ENCODE data around the gene CLCN6. TPM values are rescaled to one million over a fixed set of nuclear protein-coding genes. Genes with fewer than 3 reads are reported as not detected.

The CLCN6 gene
- total and polyA plus RNA-seq, 4 donors = 5.0 to 9.0 (median 6.5) TPM

GRCh38 chr1:11784993-11785769 lies 20.8 kb upstream of the CLCN6 start:
- Histone ChIP-seq H3K27me3 (ENCODE audit: control insufficient read depth in 4 of 4, insufficient read depth in 4 of 4, low read length in 3 of 4) (no peaks in the 10 kb centered on the region), H3K4me1 (ENCODE audit: control insufficient read depth in 4 of 4, insufficient read depth in 4 of 4, low read length in 3 of 4) (peaks cover 0 to 21% (median 14%) of the 10 kb centered on the region in 4 donors), H3K36me3 (ENCODE audit: control insufficient read depth in 4 of 4, insufficient read depth in 3 of 4, low read depth in 1 of 4, low read length in 3 of 4) (peaks cover 0 to 2% (median 0%) of the 10 kb centered on the region in 4 donors), H3K4me3 (ENCODE audit: low read depth in 1 of 3, low read length in 3 of 3) (no peak overlapping the region), H3K9ac (ENCODE audit: low read depth in 1 of 2, low read length in 2 of 2) (peak overlapping the region; percentile 2 to 24), H3K9me3 (ENCODE audit: control insufficient read depth in 4 of 4, low read length in 3 of 4) (no peaks in the 10 kb centered on the region), H3K27ac (ENCODE audit: low read depth in 1 of 2, low read length in 2 of 2) (peak overlapping the region; percentile 30 to 31)
- TF ChIP-seq HNF4G (IDR thresholded peaks at IDR 0.05) (no peak), NR2F2 (IDR thresholded peaks at IDR 0.05) (no peak), YY1 (IDR thresholded peaks at IDR 0.05) (no peak), RAD21 (IDR thresholded peaks at IDR 0.05) (peak; percentile 68 to 81), SP1 (IDR thresholded peaks at IDR 0.05) (no peak), RXRA (IDR thresholded peaks at IDR 0.05) (no peak), REST (IDR thresholded peaks at IDR 0.05) (no peak)
- TF ChIP-seq, protein P1, sequence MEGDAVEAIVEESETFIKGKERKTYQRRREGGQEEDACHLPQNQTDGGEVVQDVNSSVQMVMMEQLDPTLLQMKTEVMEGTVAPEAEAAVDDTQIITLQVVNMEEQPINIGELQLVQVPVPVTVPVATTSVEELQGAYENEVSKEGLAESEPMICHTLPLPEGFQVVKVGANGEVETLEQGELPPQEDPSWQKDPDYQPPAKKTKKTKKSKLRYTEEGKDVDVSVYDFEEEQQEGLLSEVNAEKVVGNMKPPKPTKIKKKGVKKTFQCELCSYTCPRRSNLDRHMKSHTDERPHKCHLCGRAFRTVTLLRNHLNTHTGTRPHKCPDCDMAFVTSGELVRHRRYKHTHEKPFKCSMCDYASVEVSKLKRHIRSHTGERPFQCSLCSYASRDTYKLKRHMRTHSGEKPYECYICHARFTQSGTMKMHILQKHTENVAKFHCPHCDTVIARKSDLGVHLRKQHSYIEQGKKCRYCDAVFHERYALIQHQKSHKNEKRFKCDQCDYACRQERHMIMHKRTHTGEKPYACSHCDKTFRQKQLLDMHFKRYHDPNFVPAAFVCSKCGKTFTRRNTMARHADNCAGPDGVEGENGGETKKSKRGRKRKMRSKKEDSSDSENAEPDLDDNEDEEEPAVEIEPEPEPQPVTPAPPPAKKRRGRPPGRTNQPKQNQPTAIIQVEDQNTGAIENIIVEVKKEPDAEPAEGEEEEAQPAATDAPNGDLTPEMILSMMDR (IDR thresholded peaks at IDR 0.05; ENCODE audit: low read depth, low read length, missing input control) = peak; percentile 74
- peak; percentile 73 for DNase-seq (ENCODE audit: low spot score)
- 6% methylated on average over 30 of the region's 30 CpGs for WGBS

- 55% methylated on average over 5 of the region's 5 CpGs for WGBS
- DNase-seq (ENCODE audit: low spot score) = no peak
- Histone ChIP-seq H3K27ac (ENCODE audit: low read depth in 1 of 2, low read length in 2 of 2) (no peak overlapping the region), H3K27me3 (ENCODE audit: control insufficient read depth in 4 of 4, insufficient read depth in 4 of 4, low read length in 3 of 4) (no peaks in the 10 kb centered on the region), H3K9ac (ENCODE audit: low read depth in 1 of 2, low read length in 2 of 2) (no peak overlapping the region), H3K4me1 (ENCODE audit: control insufficient read depth in 4 of 4, insufficient read depth in 4 of 4, low read length in 3 of 4) (peaks cover 0 to 25% (median 19%) of the 10 kb centered on the region in 4 donors), H3K36me3 (ENCODE audit: control insufficient read depth in 4 of 4, insufficient read depth in 3 of 4, low read depth in 1 of 4, low read length in 3 of 4) (peaks cover 0 to 6% (median 2%) of the 10 kb centered on the region in 4 donors), H3K4me3 (ENCODE audit: low read depth in 1 of 3, low read length in 3 of 3) (no peak overlapping the region), H3K9me3 (ENCODE audit: control insufficient read depth in 4 of 4, low read length in 3 of 4) (no peaks in the 10 kb centered on the region)
- no peak for TF ChIP-seq HNF4A (conservative IDR thresholded peaks at IDR 0.05)
- TF ChIP-seq ATF3 (IDR thresholded peaks at IDR 0.05) = no peak
- no peak for TF ChIP-seq HNF4G (IDR thresholded peaks at IDR 0.05)
- no peak for TF ChIP-seq FOXA2 (IDR thresholded peaks at IDR 0.05)
- TF ChIP-seq RXRA (IDR thresholded peaks at IDR 0.05) = no peak
- TF ChIP-seq NR2F2 (IDR thresholded peaks at IDR 0.05) = no peak
- TF ChIP-seq JUND (IDR thresholded peaks at IDR 0.05) = no peak
- TF ChIP-seq MAX (IDR thresholded peaks at IDR 0.05) = no peak
- TF ChIP-seq FOXA1 (IDR thresholded peaks at IDR 0.05) = no peak
- TF ChIP-seq GABPA (IDR thresholded peaks at IDR 0.05 in 1 of 2, conservative IDR thresholded peaks at IDR 0.05 in 1 of 2) = no peak
- no peak for TF ChIP-seq REST (IDR thresholded peaks at IDR 0.05)
Observed at GRCh38 chr1:11786168-11786567, 19.8 kb upstream of the CLCN6 start.

All from liver (tissue), 9 donors.